Vagina (tissue), 2 donors: Measurements from ENCODE around the gene BRINP3.

Experiments used
- CTCF ChIP-seq, 3 experiments: fragments of 450-650 bp in 2 of 3; fragments of 200-600 bp in 1 of 3; sonication (generic) in 1 of 3; IDR thresholded peaks; one replicate each; pipeline ENCODE4 v1.5.1; 2017 to 2019; ENCODE audit warnings: antibody characterized with exemption in 3 of 3, mild to moderate bottlenecking in 2 of 3, moderate library complexity in 2 of 3
- POLR2AphosphoS5 ChIP-seq, 2 donors: sonication (generic); formaldehyde crosslinking; IDR thresholded peaks; one replicate each; pipeline ENCODE4 v1.9.0; 2017; ENCODE audit warnings: antibody characterized with exemption in 2 of 2, mild to moderate bottlenecking in 2 of 2, low read depth in 1 of 2; ENCODE audit not compliant: insufficient read depth in 1 of 2

- TF ChIP-seq CTCF (IDR thresholded peaks at IDR 0.05) = no peak
- TF ChIP-seq POLR2AphosphoS5 (IDR thresholded peaks at IDR 0.05; ENCODE audit: insufficient read depth in 1 of 2, low read depth in 1 of 2) = no peak
Observed at GRCh38 chr1:190140644-190141043, 337.0 kb downstream of the BRINP3 start.
